C4-2B (cell line): ENCODE data around the gene UBE2L3.

Experiments
- H3K27ac ChIP-seq: fragments of 450-650 bp; 2 replicates; pipeline ENCODE4 v1.5.1; 2017
- ZFX ChIP-seq: fragments of 450-650 bp; IDR thresholded peaks from 2 replicates; pipeline ENCODE4 v1.6.1; 2017
- TF ChIP-seq, protein P1 (sequence below): fragments of 450-650 bp; conservative IDR thresholded peaks from 2 replicates; pipeline ENCODE4 v1.5.1; 2017; ENCODE audit warnings: mild to moderate bottlenecking

Gene UBE2L3

GRCh38 chr22:21628386-21629254 is 61.1 kb downstream of the UBE2L3 start:
- H3K27ac ChIP-seq = peak overlapping the region; percentile 99
- TF ChIP-seq ZFX = peak; percentile 79; the same call in 1 of the 2 replicates
- TF ChIP-seq, protein P1, sequence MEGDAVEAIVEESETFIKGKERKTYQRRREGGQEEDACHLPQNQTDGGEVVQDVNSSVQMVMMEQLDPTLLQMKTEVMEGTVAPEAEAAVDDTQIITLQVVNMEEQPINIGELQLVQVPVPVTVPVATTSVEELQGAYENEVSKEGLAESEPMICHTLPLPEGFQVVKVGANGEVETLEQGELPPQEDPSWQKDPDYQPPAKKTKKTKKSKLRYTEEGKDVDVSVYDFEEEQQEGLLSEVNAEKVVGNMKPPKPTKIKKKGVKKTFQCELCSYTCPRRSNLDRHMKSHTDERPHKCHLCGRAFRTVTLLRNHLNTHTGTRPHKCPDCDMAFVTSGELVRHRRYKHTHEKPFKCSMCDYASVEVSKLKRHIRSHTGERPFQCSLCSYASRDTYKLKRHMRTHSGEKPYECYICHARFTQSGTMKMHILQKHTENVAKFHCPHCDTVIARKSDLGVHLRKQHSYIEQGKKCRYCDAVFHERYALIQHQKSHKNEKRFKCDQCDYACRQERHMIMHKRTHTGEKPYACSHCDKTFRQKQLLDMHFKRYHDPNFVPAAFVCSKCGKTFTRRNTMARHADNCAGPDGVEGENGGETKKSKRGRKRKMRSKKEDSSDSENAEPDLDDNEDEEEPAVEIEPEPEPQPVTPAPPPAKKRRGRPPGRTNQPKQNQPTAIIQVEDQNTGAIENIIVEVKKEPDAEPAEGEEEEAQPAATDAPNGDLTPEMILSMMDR = no peak

GRCh38 chr22:21629255-21630149 is 62.0 kb downstream of the UBE2L3 start, which contains the start of gene YDJC:
Gene YDJC (minus strand): TSS chr22:21630022. CDS start chr22:21630014, 8 bp downstream.
- H3K27ac ChIP-seq = peak within 1 kb of the TSS; percentile 99
- TF ChIP-seq ZFX = peak; percentile 48; the same call in 1 of the 2 replicates
- TF ChIP-seq, protein P1 = peak; percentile 91

GRCh38 chr22:21631025-21631424 is 63.5 kb downstream of the UBE2L3 start:
- 0 out of 2 replicates have a peak overlapping the region, but pooled peaks have one; percentile 8 for H3K27ac ChIP-seq
- TF ChIP-seq ZFX = no peak

- TF ChIP-seq ZFX = no peak
- TF ChIP-seq, protein P1 = no peak
- no peak within 1 kb of the TSS for H3K27ac ChIP-seq
These were observed 64.9 kb downstream of the UBE2L3 start, which contains the start of gene CCDC116 for GRCh38 chr22:21632237-21632895. Gene CCDC116 (plus strand): TSS chr22:21632760. CDS start chr22:21633182, 422 bp downstream.

- H3K27ac ChIP-seq = no peak overlapping the region
- TF ChIP-seq ZFX = no peak
- TF ChIP-seq, protein P1 = no peak
These were observed 65.4 kb downstream of the UBE2L3 start for GRCh38 chr22:21632931-21633330.

DNA sequence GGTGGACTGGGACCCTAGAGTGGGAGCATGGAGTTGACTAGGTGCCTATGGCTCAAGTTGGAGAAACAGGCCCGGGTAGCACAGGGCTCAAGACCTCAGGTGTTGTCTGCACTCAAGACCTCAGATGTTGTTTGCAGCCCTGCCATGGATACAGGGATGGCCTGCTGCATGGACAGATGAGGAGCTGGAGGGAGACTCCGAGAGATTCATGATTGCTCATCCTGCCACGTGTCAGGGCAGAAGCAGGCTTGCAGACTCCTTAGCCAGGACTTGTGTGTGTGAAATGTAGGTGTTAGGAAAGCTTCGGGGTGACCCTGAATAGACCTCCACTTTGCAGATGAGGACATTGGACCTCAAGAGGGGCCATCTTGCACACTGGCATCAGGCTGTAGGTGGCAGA is 66.0 kb downstream of the UBE2L3 start:
- H3K27ac ChIP-seq = no peak overlapping the region
- TF ChIP-seq, protein P1 = no peak
- no peak for TF ChIP-seq ZFX

GRCh38 chr22:21634081-21634480 is 66.6 kb downstream of the UBE2L3 start:
- no peak overlapping the region for H3K27ac ChIP-seq
- no peak for TF ChIP-seq ZFX
- TF ChIP-seq, protein P1 = no peak
